Measurements from ENCODE around the gene DCAF7. TPM values are rescaled to one million over a fixed set of nuclear protein-coding genes. Genes with fewer than 3 reads are reported as not detected.

DCAF7 gene
- total RNA-seq, 1 donor from 2014 or later = 128 TPM

GRCh38 chr17:63579633-63580032 lies 29.4 kb downstream of the DCAF7 start:
- intact Hi-C loops (cut with micrococcal nuclease) = no loop called here

- intact Hi-C loops (cut with micrococcal nuclease) = no loop called here
Measured at GRCh38 chr17:63587770-63588169, 37.5 kb downstream of the DCAF7 start.

DNA sequence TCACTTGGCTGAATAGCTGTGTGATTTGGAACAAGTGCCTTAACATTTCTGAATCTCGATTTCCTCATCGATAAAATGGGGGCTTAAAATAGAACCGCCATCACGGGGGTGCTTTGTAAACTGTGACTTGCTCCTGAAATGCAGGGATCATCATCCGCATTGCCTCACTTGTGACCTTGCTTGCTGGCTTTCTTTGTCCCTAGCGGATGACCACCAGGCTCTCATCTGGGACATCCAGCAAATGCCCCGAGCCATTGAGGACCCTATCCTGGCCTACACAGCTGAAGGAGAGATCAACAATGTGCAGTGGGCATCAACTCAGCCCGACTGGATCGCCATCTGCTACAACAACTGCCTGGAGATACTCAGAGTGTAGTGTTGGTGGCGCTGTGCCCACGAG lies 38.5 kb downstream of the DCAF7 start:
- intact Hi-C loops (cut with micrococcal nuclease) = no loop called here

GRCh38 chr17:63589646-63590045 lies 39.4 kb downstream of the DCAF7 start:
- intact Hi-C loops (cut with micrococcal nuclease) = no loop called here

DNA sequence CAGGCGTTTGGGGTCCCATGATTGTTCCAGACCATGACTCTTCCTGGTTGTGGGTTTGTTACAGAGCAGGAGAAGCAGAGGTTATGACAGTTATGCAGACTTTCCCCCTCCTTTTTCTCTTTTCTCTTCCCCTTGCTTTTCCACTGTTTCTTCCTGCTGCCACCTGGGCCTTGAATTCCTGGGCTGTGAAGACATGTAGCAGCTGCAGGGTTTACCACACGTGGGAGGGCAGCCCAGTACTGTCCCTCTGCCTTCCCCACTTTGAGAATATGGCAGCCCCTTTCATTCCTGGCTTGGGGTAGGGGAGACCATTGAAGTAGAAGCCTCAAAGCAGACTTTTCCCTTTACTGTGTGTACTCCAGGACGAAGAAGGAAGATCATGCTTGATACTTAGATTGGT lies 42.5 kb downstream of the DCAF7 start:
- intact Hi-C loops (cut with micrococcal nuclease) = no loop called here

GRCh38 chr17:63595132-63595531 lies 44.9 kb downstream of the DCAF7 start:
- intact Hi-C loops (cut with micrococcal nuclease) = no loop called here

DNA sequence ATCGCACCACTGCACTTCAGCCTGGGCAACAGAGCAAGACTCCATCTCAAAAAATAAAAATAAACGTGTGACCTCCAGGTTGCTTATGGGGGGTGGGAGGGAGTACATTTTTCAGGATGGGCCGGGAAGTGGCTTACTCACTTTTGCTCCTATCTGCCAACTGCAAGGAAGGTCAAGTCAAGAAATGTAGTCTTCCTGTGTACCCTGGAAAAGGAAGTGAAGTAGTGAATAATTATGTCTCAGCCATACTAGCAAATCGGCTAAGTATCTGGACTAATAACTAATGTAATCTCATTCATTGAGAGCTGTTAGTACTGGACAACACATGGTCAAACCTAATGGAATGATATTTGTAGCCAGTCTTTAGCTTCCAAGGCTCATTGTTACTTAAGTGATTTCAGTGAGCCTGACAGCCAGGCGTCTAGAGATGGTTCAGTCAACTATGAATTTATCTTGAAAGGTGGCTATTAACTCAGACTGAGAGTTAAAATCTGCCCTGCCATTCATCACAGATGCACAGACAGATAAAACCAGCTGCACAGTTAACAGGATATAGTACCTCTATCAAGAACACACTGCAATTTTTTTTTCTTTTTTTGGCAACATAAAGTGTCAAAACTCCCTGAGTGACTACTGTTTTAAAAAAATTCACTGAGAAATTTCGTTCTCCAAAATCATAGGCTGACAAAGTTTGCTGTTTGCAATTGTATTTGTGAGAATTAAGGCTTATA lies 46.7 kb downstream of the DCAF7 start:
- intact Hi-C loops (cut with micrococcal nuclease) = no loop called here

DNA sequence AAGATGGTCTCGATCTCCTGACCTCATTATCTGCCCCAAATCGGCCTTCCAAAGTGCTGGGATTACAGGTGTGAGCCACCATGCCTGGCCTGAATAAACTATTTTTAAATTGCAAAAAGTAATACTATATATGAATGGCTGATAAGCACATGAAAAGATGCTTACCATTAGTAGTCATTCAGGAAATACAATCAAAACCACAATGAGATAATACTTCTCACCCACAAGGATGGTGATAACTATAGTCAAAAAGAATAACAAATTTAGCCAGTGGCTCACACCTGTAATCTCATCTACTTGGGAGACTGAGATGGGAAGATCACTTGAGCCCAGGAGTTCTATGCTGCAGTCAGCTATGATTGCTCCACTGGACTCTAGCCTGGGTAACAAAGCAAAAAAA lies 48.0 kb downstream of the DCAF7 start:
- intact Hi-C loops (cut with micrococcal nuclease) = no loop called here

GRCh38 chr17:63600569-63601438 lies 50.5 kb downstream of the DCAF7 start, which contains the start of gene TACO1:
Gene TACO1, plus strand, starts transcription at chr17:63600895. Its CDS starts 189 bp downstream, at chr17:63601084.
- intact Hi-C loops (cut with micrococcal nuclease) = loop anchor here (1.0 kb wide), 2 partner anchors 21 to 50 kb away; partner anchors contain the start of gene MAP3K3

- intact Hi-C loops (cut with micrococcal nuclease) = no loop called here
Measured at GRCh38 chr17:63601439-63602371, 51.4 kb downstream of the DCAF7 start.

DNA sequence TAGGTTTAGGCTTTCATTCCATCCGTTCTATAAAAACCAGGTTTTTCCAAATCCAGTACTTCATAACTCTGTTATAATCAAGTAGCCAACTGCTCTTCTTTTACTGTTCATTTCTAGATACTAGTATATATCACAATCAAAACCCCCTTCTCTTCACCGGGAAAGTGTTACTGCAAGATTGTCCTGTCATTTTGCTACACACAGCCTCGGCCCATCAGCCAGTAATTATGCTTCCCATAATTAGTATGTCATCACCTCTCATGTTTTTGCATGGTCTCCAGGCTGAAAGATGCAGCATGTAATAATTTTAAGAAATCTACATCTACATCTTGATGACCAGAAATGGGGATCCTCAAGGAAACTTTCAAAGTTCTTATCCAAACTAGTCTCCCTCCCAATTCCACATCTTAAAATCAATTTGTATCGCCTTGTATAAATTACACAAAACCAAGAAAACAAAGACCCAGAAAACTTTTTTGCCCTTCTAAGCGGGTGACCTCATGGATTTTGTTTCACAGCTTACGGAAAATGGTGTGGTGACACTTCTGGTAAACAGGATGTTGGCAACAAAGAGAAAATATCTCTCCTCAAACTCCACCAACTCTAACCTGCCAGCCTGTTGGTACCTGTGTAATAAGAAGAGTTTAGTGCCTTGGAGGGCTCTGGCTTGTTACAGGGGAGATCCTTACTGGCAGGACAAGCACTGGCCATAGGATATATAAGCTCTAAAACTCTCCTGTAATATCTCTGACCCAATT lies 59.7 kb downstream of the DCAF7 start:
- intact Hi-C loops (cut with micrococcal nuclease) = no loop called here

DNA sequence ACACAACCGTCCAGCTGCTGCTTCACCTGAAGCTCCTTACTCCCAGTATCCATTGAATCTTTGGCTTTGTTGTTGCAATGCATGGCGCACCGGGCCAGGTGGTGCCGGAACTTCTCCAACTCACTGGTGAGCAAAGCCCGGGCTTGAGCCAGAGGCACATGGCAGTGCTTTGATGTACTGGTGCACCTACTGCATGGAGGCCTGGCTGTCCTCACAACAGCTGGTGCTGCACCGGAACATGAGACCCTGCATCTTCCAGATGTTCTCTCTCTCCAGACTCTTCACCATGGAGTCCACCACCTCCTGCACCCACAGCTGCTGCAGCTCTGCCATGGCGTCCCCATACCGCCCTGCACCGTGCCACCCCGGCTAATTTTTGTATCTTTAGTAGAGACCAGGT lies 60.6 kb downstream of the DCAF7 start:
- intact Hi-C loops (cut with micrococcal nuclease) = no loop called here

- intact Hi-C loops (cut with micrococcal nuclease) = no loop called here
Measured at GRCh38 chr17:63611354-63611753, 61.1 kb downstream of the DCAF7 start.

- intact Hi-C loops (cut with micrococcal nuclease) = loop anchor here (2.0 kb wide), 1 partner anchor 135 kb away; no protein-coding TSS in a partner anchor
Measured at GRCh38 chr17:63613663-63614062, 63.4 kb downstream of the DCAF7 start.

GRCh38 chr17:63621229-63621683 lies 71.0 kb downstream of the DCAF7 start:
- intact Hi-C loops (cut with micrococcal nuclease) = loop anchor here (5.0 kb wide), 1 partner anchor 886 kb away; the partner anchor contains the start of genes CEP95 and DDX5

DNA sequence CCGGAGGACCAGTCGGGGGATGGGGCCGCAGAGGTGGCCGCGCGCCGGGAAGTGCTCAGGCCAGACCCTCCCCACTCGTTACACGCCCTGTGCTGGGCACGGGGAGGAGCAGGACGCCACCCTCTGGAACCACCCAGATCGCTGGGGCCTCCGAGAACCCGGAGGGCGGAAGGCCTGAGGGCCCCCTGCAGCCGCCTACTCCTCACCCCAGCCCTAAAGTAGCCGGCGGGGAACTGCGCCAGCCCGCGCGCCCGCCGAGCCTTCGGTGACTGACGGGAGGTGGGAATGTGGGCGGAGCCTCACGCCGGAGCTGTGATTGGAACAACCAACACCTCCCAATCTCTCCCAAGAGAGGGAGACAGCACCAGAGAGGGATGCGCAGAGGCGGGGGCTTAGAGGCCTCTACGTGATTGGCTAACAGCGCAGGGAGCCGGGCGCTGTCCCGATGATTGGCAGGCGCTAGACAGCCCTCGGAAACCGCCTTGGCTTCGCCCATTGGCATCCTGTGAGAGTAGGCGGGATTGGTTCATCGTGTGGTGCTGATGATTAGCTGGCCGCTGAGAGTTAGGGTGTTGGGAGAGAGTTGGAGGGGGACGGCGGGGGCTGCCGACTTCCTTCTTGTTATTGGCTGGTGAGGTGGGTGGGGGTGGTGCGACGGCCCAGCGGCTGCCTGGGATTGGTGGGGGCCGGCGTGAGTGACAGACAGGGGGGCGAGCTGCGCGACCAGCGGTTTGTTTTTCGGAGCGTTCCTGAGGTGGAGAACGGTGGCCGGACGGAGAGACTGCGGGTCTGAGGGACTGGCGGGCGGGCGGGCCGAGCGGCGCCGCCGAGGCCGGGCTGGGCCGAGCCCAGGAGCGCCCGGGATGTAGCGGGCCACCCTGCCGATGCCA lies 71.7 kb downstream of the DCAF7 start, which contains the start of gene MAP3K3:
Gene MAP3K3 (plus strand): TSS at position 734 of the 890 bp plus-strand sequence. CDS start 343 bp downstream, outside the sequence.
- intact Hi-C loops (cut with micrococcal nuclease) = loop anchor here (1.0 to 5.0 kb wide), 8 partner anchors 22 to 885 kb away; partner anchors contain the start of genes CEP95, DCAF7, DDX42 and DDX5

GRCh38 chr17:63622574-63623390 lies 72.5 kb downstream of the DCAF7 start:
- intact Hi-C loops (cut with micrococcal nuclease) = loop anchor here (1.0 to 5.0 kb wide), 9 partner anchors 22 to 885 kb away; partner anchors contain the start of genes CEP95, DCAF7, DDX42 and DDX5

Measured in T-helper 2 cell treated with Interferon-gamma antibody and Interleukin-4, amounts not matched to agents 100 ng/mL and 5 ng/mL, for 36 hours (primary cell).